SK-N-MC (cell line): ENCODE measurements around the gene TUBB.

Source experiments
- DNase-seq: peaks from one replicate; pipeline ENCODE4 v3.0.0-alpha.2; 2011; ENCODE audit warnings: low read depth, low spot score
- H3K27ac ChIP-seq: fragments of 200-600 bp; sonication (generic); 2 replicates; pipeline ENCODE4 v1.5.1; 2016; ENCODE audit warnings: mixed run types
- H3K36me3 ChIP-seq: fragments of 200-600 bp; sonication (generic); 2 replicates; pipeline ENCODE4 v1.6.1; 2017; ENCODE audit warnings: antibody characterized with exemption, low read length, mixed read lengths; ENCODE audit not compliant: insufficient read depth
- H3K4me3 ChIP-seq: fragments of 200-600 bp; sonication (generic); 2 replicates; pipeline ENCODE4 v1.5.1; 2016
- H3K9ac ChIP-seq: fragments of 200-600 bp; sonication (generic); 2 replicates; pipeline ENCODE4 v1.8.0; 2017; ENCODE audit warnings: mixed run types, mixed read lengths; ENCODE audit not compliant: insufficient read length
- H3K9me3 ChIP-seq: fragments of 200-600 bp; sonication (generic); 2 replicates; pipeline ENCODE4 v1.6.1; 2017; ENCODE audit warnings: low read depth, mild to moderate bottlenecking, antibody characterized with exemption, low read length, moderate library complexity, mixed read lengths
- EZH2 ChIP-seq: fragments of 200-600 bp; sonication (generic); IDR thresholded peaks from one replicate; pipeline ENCODE4 v1.6.1; 2017; ENCODE audit warnings: antibody characterized with exemption
- FOXP2 ChIP-seq: optimal IDR thresholded peaks from 2 replicates; pipeline ENCODE3; 2011; ENCODE audit warnings: mild to moderate bottlenecking, moderate library complexity; ENCODE audit not compliant: insufficient read depth; ENCODE audit errors: extremely low read length, control extremely low read depth
- POLR2AphosphoS5 ChIP-seq: IDR thresholded peaks from 2 replicates; pipeline ENCODE4 v1.6.1; 2012; ENCODE audit warnings: mild to moderate bottlenecking, low read depth, low read length, borderline replicate concordance

The TUBB gene

DNA sequence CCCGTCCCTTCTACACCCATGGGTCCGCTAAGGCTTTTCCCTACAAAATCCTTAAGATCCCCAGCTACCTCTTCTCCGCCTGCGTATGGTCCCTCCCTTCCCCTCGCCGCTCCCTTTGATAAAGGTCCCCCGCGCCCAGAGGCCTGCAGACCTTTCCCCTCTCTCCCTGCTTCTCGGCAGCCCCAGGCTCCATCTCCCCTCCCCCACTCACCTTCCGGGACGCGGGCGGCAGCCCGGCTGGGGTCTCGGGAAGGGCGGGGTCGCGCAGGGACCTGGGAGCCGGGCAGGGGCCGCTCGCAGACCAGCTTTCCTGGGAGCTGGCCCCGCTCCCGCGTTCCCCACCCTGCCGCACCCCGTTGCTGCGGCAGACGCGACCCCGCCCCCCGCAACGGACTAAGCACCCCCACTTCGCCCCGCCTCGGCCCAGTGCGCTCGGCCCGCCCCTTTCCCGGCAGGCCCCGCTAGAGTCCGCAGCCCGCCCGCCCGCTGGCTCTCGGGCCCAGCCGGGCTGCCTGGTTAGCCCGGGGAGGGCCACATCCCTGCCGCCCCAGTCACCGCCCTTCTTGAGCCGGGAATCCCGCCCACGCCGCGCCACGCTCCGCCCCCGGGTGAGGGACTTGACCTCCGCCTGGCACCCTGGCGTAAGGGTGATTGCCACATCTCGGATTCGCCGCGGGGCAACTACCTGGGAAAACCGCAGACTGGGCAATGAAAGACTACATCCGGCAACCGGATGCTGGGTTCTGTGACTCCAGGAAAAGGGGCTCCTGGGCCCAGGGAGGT, 22.4 kb downstream of the TUBB start, which contains the start of gene FLOT1:
FLOT1 (minus strand) TSS at position 372 of the 783 bp plus-strand sequence. CDS start 498 bp downstream, outside the sequence.
- Histone ChIP-seq H3K9me3 (no peaks in the 10 kb centered on the region), H3K4me3 (peak within 1 kb of the TSS; percentile 92), H3K27ac (peak within 1 kb of the TSS; percentile 61), H3K9ac (peak within 1 kb of the TSS; percentile 72), H3K36me3 (peaks cover 14% of the 10 kb centered on the region)
- TF ChIP-seq EZH2 (no peak), POLR2AphosphoS5 (peak; percentile 81)
- no peak for DNase-seq

GRCh38 chr6:30743099-30744053, 23.2 kb downstream of the TUBB start:
- peaks cover 13% of the 10 kb centered on the region for H3K36me3 ChIP-seq
- peak; percentile 15 for TF ChIP-seq FOXP2
- TF ChIP-seq POLR2AphosphoS5, result peak; percentile 13; the same call in 1 of the 2 replicates
- no peak for TF ChIP-seq EZH2
- H3K27ac ChIP-seq, result peak overlapping the region; percentile 61
- H3K9ac ChIP-seq, result peak overlapping the region; percentile 72
- H3K9me3 ChIP-seq, result no peaks in the 10 kb centered on the region
- H3K4me3 ChIP-seq, result peak overlapping the region; percentile 92
- no peak for DNase-seq

DNA sequence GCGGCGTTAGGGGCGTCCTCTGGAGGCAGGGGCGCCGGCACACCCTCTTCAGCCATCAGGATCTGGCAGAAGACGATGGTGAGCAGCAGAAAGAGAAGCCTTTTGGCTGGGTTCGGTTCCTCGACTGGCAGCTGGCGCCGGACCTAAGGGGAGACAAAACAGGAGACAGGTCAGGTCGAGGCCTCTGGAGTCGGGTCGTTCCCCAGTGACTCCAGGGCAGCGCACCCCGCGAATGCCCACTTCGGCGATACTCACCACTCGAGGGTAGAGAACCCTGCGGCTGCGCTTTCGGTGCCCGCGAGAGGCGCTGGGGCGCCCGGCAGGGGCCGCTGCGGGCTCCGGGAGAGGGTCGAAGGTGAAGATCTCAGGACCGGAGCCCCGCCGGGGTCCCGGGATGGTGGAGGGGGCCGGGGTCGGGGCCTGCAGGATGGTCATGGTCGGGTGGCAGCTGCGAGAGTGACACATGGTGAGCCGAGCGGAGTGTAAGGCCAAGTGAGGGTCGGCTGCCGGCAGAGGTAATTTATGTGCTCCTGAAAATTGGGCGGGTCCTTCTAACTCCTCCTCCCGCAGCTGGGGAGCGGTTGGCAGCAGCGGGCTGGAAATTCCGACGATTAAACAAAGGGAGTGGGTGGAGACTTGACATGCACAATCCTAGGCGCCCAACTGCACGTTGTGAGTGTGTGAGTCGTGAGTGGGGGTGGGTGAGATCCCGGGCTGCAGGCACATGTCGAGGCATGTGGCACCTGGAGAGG, 24.1 kb downstream of the TUBB start, which contains the start of gene IER3:
IER3 (minus strand) TSS at position 494 of the 752 bp plus-strand sequence; CDS start at position 465, 29 bp downstream.
- Histone ChIP-seq H3K4me3 (peak within 1 kb of the TSS; percentile 92), H3K36me3 (peaks cover 10% of the 10 kb centered on the region), H3K9me3 (no peaks in the 10 kb centered on the region), H3K9ac (peak within 1 kb of the TSS; percentile 72), H3K27ac (peak within 1 kb of the TSS; percentile 61; the same call in 1 of the 2 replicates)
- DNase-seq, result no peak
- TF ChIP-seq POLR2AphosphoS5, result peak; percentile 97
- no peak for TF ChIP-seq EZH2

- H3K4me3 ChIP-seq, result no peak overlapping the region
- TF ChIP-seq EZH2 (no peak), FOXP2 (no peak), POLR2AphosphoS5 (no peak)
- H3K36me3 ChIP-seq, result no peaks in the 10 kb centered on the region
- no peak overlapping the region for H3K27ac ChIP-seq
- H3K9ac ChIP-seq, result no peak overlapping the region
- no peaks in the 10 kb centered on the region for H3K9me3 ChIP-seq
- no peak for DNase-seq
Measured at GRCh38 chr6:30747300-30747687, 27.1 kb downstream of the TUBB start.

- Histone ChIP-seq H3K27ac (peak overlapping the region; percentile 12; the same call in 1 of the 2 replicates), H3K4me3 (no peak overlapping the region), H3K9ac (no peak overlapping the region), H3K9me3 (no peaks in the 10 kb centered on the region), H3K36me3 (no peaks in the 10 kb centered on the region)
- TF ChIP-seq POLR2AphosphoS5, result no peak
- TF ChIP-seq FOXP2, result no peak
- no peak for TF ChIP-seq EZH2
- DNase-seq, result no peak
Measured at GRCh38 chr6:30747902-30748769, 28.0 kb downstream of the TUBB start.

GRCh38 chr6:30748851-30749540, 28.8 kb downstream of the TUBB start:
- Histone ChIP-seq H3K4me3 (no peak overlapping the region), H3K9ac (no peak overlapping the region), H3K27ac (no peak overlapping the region), H3K36me3 (no peaks in the 10 kb centered on the region), H3K9me3 (no peaks in the 10 kb centered on the region)
- TF ChIP-seq POLR2AphosphoS5 (no peak), FOXP2 (no peak), EZH2 (no peak)
- DNase-seq, result no peak
